ENCODE results near the gene CRYGD. TPM values are rescaled to one million over a fixed set of nuclear protein-coding genes. Genes with fewer than 3 reads are reported as not detected.

CRYGD gene
- total and polyA plus RNA-seq, 2 of the 4 experiments (the other 2 are of a cell fraction), result not detected

GRCh38 chr2:208099682-208100470 is 24.4 kb downstream of the CRYGD start:
- Histone ChIP-seq H3K27ac (ENCODE audit: insufficient read depth, low read length) (no peak overlapping the region), H2BK20ac (ENCODE audit: low read depth, low read length) (no peak overlapping the region), H2BK15ac (ENCODE audit: low read depth, low read length) (no peak overlapping the region), H2AK9ac (replicated peaks; ENCODE audit: low read depth, low read length, poor library complexity) (no peak overlapping the region), H3K9me3 (ENCODE audit: control insufficient read depth, insufficient read depth, low read length) (no peaks in the 10 kb centered on the region), H2BK5ac (ENCODE audit: low read depth, low read length, poor library complexity, severe bottlenecking) (no peak overlapping the region), H3K4me3 (ENCODE audit: insufficient read depth, low read depth, low read length) (no peak overlapping the region), H3K79me1 (ENCODE audit: low read depth in 1 of 2, low read length in 2 of 2) (no peaks in the 10 kb centered on the region), H2AK5ac (ENCODE audit: low read depth, low read length) (no peak overlapping the region), H3K9ac (ENCODE audit: low read depth, low read length) (no peak overlapping the region), H4K91ac (ENCODE audit: insufficient read depth, low read depth, low read length) (no peak overlapping the region), H4K5ac (ENCODE audit: low read depth, low read length) (no peak overlapping the region), H3K4me1 (ENCODE audit: control insufficient read depth, insufficient read depth, low read length) (no peaks in the 10 kb centered on the region), H3K18ac (ENCODE audit: low read depth, low read length) (no peak overlapping the region), H3K9me1 (ENCODE audit: insufficient read depth, low read length) (no peaks in the 10 kb centered on the region), H2AFZ (replicated peaks; ENCODE audit: low read length, poor library complexity) (no peak overlapping the region), H4K8ac (ENCODE audit: low read depth in 2 of 2, low read length in 2 of 2) (no peak overlapping the region), H2BK120ac (ENCODE audit: low read depth, low read length) (no peak overlapping the region), H3K36me3 (ENCODE audit: control insufficient read depth, insufficient read depth, low read length) (no peaks in the 10 kb centered on the region), H3K23ac (ENCODE audit: low read depth, low read length) (no peak overlapping the region), H4K20me1 (ENCODE audit: insufficient read depth, low read length) (no peaks in the 10 kb centered on the region), H3K4me2 (ENCODE audit: low read depth, low read length) (no peak overlapping the region), H3K27me3 (ENCODE audit: control insufficient read depth, insufficient read depth, low read length) (peaks cover 3% of the 10 kb centered on the region), H3K4ac (ENCODE audit: low read depth, low read length) (no peak overlapping the region), H3K14ac (replicated peaks; ENCODE audit: low read depth, low read length) (no peak overlapping the region), H3K56ac (ENCODE audit: extremely low read depth, insufficient read depth, low read length) (no peak overlapping the region)
- no peak for ATAC-seq (ENCODE audit: low read depth)
- WGBS, 2 experiments (ENCODE audit: extremely low coverage in 2 of 2, insufficient read length in 1 of 2), result no CpG with 5 or more reads among the region's 13 CpGs
- BruUV-seq (replicated peaks), result no TSS peak
- intact Hi-C loops (cut with micrococcal nuclease), result no loop called here
- dilution Hi-C loops (cut with HindIII; ENCODE audit: low sequenced_read_pairs, unreplicated experiment), result no loop called here
- CTCF ChIA-PET, result interaction anchor here (0.6 to 0.7 kb wide), 2 partner anchors 14 to 1183 kb away, joined by 3 to 5 read pairs; no protein-coding TSS in a partner anchor
- DNase-seq, result no peak
- POLR2A ChIA-PET (ENCODE audit: unreplicated experiment), result no interaction called here
- TF ChIP-seq MAZ (IDR thresholded peaks at IDR 0.05; ENCODE audit: borderline replicate concordance, low read depth, low read length) (no peak), NFE2L2 (IDR thresholded peaks at IDR 0.05; ENCODE audit: low read depth, low read length) (no peak), FOS (IDR thresholded peaks at IDR 0.05; ENCODE audit: low read depth, low read length) (no peak), RFX5 (IDR thresholded peaks at IDR 0.05; ENCODE audit: low read depth, low read length) (no peak), ELK1 (IDR thresholded peaks at IDR 0.05; ENCODE audit: borderline replicate concordance, low read depth, low read length) (no peak), USF2 (IDR thresholded peaks at IDR 0.05; ENCODE audit: low read depth, low read length) (no peak), POLR2A (IDR thresholded peaks at IDR 0.05; ENCODE audit: low read depth, low read length) (no peak), MAFK (IDR thresholded peaks at IDR 0.05; ENCODE audit: low read depth, low read length) (no peak)
- in situ Hi-C loops (cut with MboI; ENCODE audit: low sequenced_read_pairs), result no loop called here

All from IMR-90 (cell line).